HUES6 (cell line): ENCODE data around the gene FASTKD3.
A peak's percentile ranks its signal among the peaks of the same experiment; 100 is the strongest.

ENCODE experiments used
- H3K27ac ChIP-seq: 2 replicates; pipeline ENCODE4 v1.7.0; 2013; ENCODE audit warnings: low read depth, mild to moderate bottlenecking, low read length, inconsistent platforms
- H3K27me3 ChIP-seq: 2 replicates; pipeline ENCODE4 v1.6.1; 2013; ENCODE audit warnings: low read length; ENCODE audit not compliant: control insufficient read depth, insufficient read depth
- H3K36me3 ChIP-seq: 2 replicates; pipeline ENCODE4 v1.6.1; 2013; ENCODE audit warnings: low read length; ENCODE audit not compliant: control insufficient read depth, insufficient read depth
- H3K4me1 ChIP-seq: 2 replicates; pipeline ENCODE4 v1.6.1; 2013; ENCODE audit warnings: low read length; ENCODE audit not compliant: control insufficient read depth, insufficient read depth
- H3K4me3 ChIP-seq: 2 replicates; pipeline ENCODE4 v1.5.1; 2013; ENCODE audit warnings: low read depth, low read length
- H3K9ac ChIP-seq: one replicate; pipeline ENCODE4 v1.6.1; 2013; ENCODE audit warnings: mild to moderate bottlenecking, low read length
- H3K9me3 ChIP-seq: 2 replicates; pipeline ENCODE4 v1.6.1; 2013; ENCODE audit warnings: low read depth, low read length; ENCODE audit not compliant: control insufficient read depth, insufficient read depth

Gene FASTKD3

GRCh38 chr5:7822449-7822848 lies 46.4 kb downstream of the FASTKD3 start:
- H3K9me3 ChIP-seq = no peaks in the 10 kb centered on the region
- no peak overlapping the region for H3K27ac ChIP-seq
- no peaks in the 10 kb centered on the region for H3K4me1 ChIP-seq
- no peaks in the 10 kb centered on the region for H3K27me3 ChIP-seq
- peaks cover 52% of the 10 kb centered on the region for H3K36me3 ChIP-seq
- no peak overlapping the region for H3K4me3 ChIP-seq
- no peak overlapping the region for H3K9ac ChIP-seq

GRCh38 chr5:7816535-7816901 lies 52.3 kb downstream of the FASTKD3 start:
- H3K36me3 ChIP-seq = peaks cover 29% of the 10 kb centered on the region
- H3K27me3 ChIP-seq = no peaks in the 10 kb centered on the region
- 0 out of 2 replicates have a peak overlapping the region, but pooled peaks have one; percentile 10 for H3K27ac ChIP-seq
- H3K4me1 ChIP-seq = peaks cover 24% of the 10 kb centered on the region
- H3K4me3 ChIP-seq = peak overlapping the region; percentile 19; the same call in 1 of the 2 replicates
- H3K9me3 ChIP-seq = no peaks in the 10 kb centered on the region
- H3K9ac ChIP-seq = peak overlapping the region; percentile 34

- H3K4me3 ChIP-seq = peak overlapping the region; percentile 37
- H3K4me1 ChIP-seq = peaks cover 24% of the 10 kb centered on the region
- H3K9ac ChIP-seq = peak overlapping the region; percentile 34
- H3K27ac ChIP-seq = peak overlapping the region; percentile 10; the same call in 1 of the 2 replicates
- H3K27me3 ChIP-seq = no peaks in the 10 kb centered on the region
- peaks cover 26% of the 10 kb centered on the region for H3K36me3 ChIP-seq
- no peaks in the 10 kb centered on the region for H3K9me3 ChIP-seq
Measured at GRCh38 chr5:7815892-7816534, 52.8 kb downstream of the FASTKD3 start.

- Histone ChIP-seq H3K9ac (no peak overlapping the region), H3K4me1 (peaks cover 24% of the 10 kb centered on the region), H3K27ac (no peak overlapping the region), H3K36me3 (peaks cover 29% of the 10 kb centered on the region), H3K9me3 (no peaks in the 10 kb centered on the region), H3K4me3 (no peak overlapping the region), H3K27me3 (no peaks in the 10 kb centered on the region)
Measured at GRCh38 chr5:7814816-7815215, 54.0 kb downstream of the FASTKD3 start.

GRCh38 chr5:7813576-7813975 lies 55.3 kb downstream of the FASTKD3 start:
- H3K9me3 ChIP-seq = no peaks in the 10 kb centered on the region
- no peak overlapping the region for H3K4me3 ChIP-seq
- H3K4me1 ChIP-seq = peaks cover 24% of the 10 kb centered on the region
- H3K36me3 ChIP-seq = peaks cover 17% of the 10 kb centered on the region; the same call in 1 of the 2 replicates
- no peak overlapping the region for H3K9ac ChIP-seq
- no peaks in the 10 kb centered on the region for H3K27me3 ChIP-seq
- H3K27ac ChIP-seq = no peak overlapping the region

- H3K36me3 ChIP-seq = peaks cover 14% of the 10 kb centered on the region; the same call in 1 of the 2 replicates
- no peak overlapping the region for H3K27ac ChIP-seq
- no peak overlapping the region for H3K4me3 ChIP-seq
Measured at GRCh38 chr5:7813007-7813406, 55.8 kb downstream of the FASTKD3 start.

GRCh38 chr5:7811715-7812114 lies 57.1 kb downstream of the FASTKD3 start:
- Histone ChIP-seq H3K9me3 (no peaks in the 10 kb centered on the region), H3K27me3 (no peaks in the 10 kb centered on the region)

More at GRCh38 chr5:7813007-7813406, 55.8 kb downstream of the FASTKD3 start:
- H3K9me3 ChIP-seq = no peaks in the 10 kb centered on the region
- H3K9ac ChIP-seq = no peak overlapping the region
- H3K27me3 ChIP-seq = no peaks in the 10 kb centered on the region
- peaks cover 24% of the 10 kb centered on the region for H3K4me1 ChIP-seq

More at GRCh38 chr5:7811715-7812114, 57.1 kb downstream of the FASTKD3 start:
- no peak overlapping the region for H3K4me3 ChIP-seq
- H3K9ac ChIP-seq = no peak overlapping the region
- H3K4me1 ChIP-seq = peaks cover 23% of the 10 kb centered on the region
- peaks cover 24% of the 10 kb centered on the region for H3K36me3 ChIP-seq
- no peak overlapping the region for H3K27ac ChIP-seq
